ENCODE data around the gene ZDHHC9. TPM values are rescaled to one million over a fixed set of nuclear protein-coding genes. Genes with fewer than 3 reads are reported as not detected.

ZDHHC9 gene
- total RNA-seq, 8 experiments from 2014 or later, result 9.3 to 30.0 (median 18.7) TPM

- in situ Hi-C loops (cut with MboI; ENCODE audit: low pct_unique_long_range_greater_than_20kb in 2 of 9, low sequenced_read_pairs in 9 of 9, unreplicated experiment in 9 of 9), result no loop called here
- H3K4me1 ChIP-seq (replicated peaks in 1 of 2), result no peaks in the 10 kb centered on the region
- H3K4me3 ChIP-seq, result no peak overlapping the region
- H3K27ac ChIP-seq, result no peak overlapping the region
- 50% methylated on average over 2 of the region's 8 CpGs; no CpG with 5 or more reads in 9 of the 10 experiments for WGBS, 10 experiments
- ATAC-seq (replicated peaks in 6 of 8), result no peak
Observed at GRCh38 chrX:129791336-129791735, 52.4 kb downstream of the ZDHHC9 start.

GRCh38 chrX:129790808-129791207 lies 52.9 kb downstream of the ZDHHC9 start:
- ATAC-seq (replicated peaks in 6 of 8), result no peak
- Histone ChIP-seq H3K4me1 (replicated peaks in 1 of 2) (no peaks in the 10 kb centered on the region), H3K27ac (no peak overlapping the region), H3K4me3 (no peak overlapping the region)
- 83% methylated on average over 1 of the region's 9 CpGs; no CpG with 5 or more reads in 9 of the 10 experiments for WGBS, 10 experiments
- in situ Hi-C loops (cut with MboI; ENCODE audit: low pct_unique_long_range_greater_than_20kb in 2 of 9, low sequenced_read_pairs in 9 of 9, unreplicated experiment in 9 of 9), result no loop called here

GRCh38 chrX:129790146-129790545 lies 53.5 kb downstream of the ZDHHC9 start:
- Histone ChIP-seq H3K27ac (no peak overlapping the region), H3K4me1 (replicated peaks in 1 of 2) (no peaks in the 10 kb centered on the region), H3K4me3 (no peak overlapping the region)
- WGBS, 10 experiments, result 43 to 100% (median 79%) methylated on average over 1 to 2 of the region's 3 CpGs; no CpG with 5 or more reads in 6 of the 10 experiments
- in situ Hi-C loops (cut with MboI; ENCODE audit: low pct_unique_long_range_greater_than_20kb in 2 of 9, low sequenced_read_pairs in 9 of 9, unreplicated experiment in 9 of 9), result no loop called here
- ATAC-seq (replicated peaks in 6 of 8), result no peak

GRCh38 chrX:129788527-129788926 lies 55.2 kb downstream of the ZDHHC9 start:
- Histone ChIP-seq H3K4me1 (replicated peaks in 1 of 2) (no peaks in the 10 kb centered on the region), H3K4me3 (no peak overlapping the region), H3K27ac (no peak overlapping the region)
- no CpG with 5 or more reads among the region's 6 CpGs for WGBS, 10 experiments
- in situ Hi-C loops (cut with MboI; ENCODE audit: low pct_unique_long_range_greater_than_20kb in 2 of 9, low sequenced_read_pairs in 9 of 9, unreplicated experiment in 9 of 9), result no loop called here
- no peak for ATAC-seq (replicated peaks in 6 of 8)

GRCh38 chrX:129787336-129788055 lies 56.2 kb downstream of the ZDHHC9 start:
- in situ Hi-C loops (cut with MboI; ENCODE audit: low pct_unique_long_range_greater_than_20kb in 2 of 9, low sequenced_read_pairs in 9 of 9, unreplicated experiment in 9 of 9), result no loop called here
- 40 to 100% (median 81%) methylated on average over 1 to 5 of the region's 11 CpGs; no CpG with 5 or more reads in 5 of the 10 experiments for WGBS, 10 experiments
- Histone ChIP-seq H3K27ac (no peak overlapping the region), H3K4me1 (replicated peaks in 1 of 2) (no peaks in the 10 kb centered on the region), H3K4me3 (no peak overlapping the region)
- no peak for ATAC-seq (replicated peaks in 6 of 8)

- Histone ChIP-seq H3K27ac (no peak overlapping the region), H3K4me3 (no peak overlapping the region), H3K4me1 (replicated peaks in 1 of 2) (no peaks in the 10 kb centered on the region)
- no peak for ATAC-seq (replicated peaks in 6 of 8)
- 60 to 100% (median 80%) methylated on average over 1 of the region's 3 CpGs; no CpG with 5 or more reads in 7 of the 10 experiments for WGBS, 10 experiments
- in situ Hi-C loops (cut with MboI; ENCODE audit: low pct_unique_long_range_greater_than_20kb in 2 of 9, low sequenced_read_pairs in 9 of 9, unreplicated experiment in 9 of 9), result no loop called here
Observed at GRCh38 chrX:129786210-129786651, 57.5 kb downstream of the ZDHHC9 start.

GRCh38 chrX:129785160-129785947 lies 58.3 kb downstream of the ZDHHC9 start:
- Histone ChIP-seq H3K4me1 (replicated peaks in 1 of 2) (no peaks in the 10 kb centered on the region), H3K27ac (no peak overlapping the region), H3K4me3 (no peak overlapping the region)
- in situ Hi-C loops (cut with MboI; ENCODE audit: low pct_unique_long_range_greater_than_20kb in 2 of 9, low sequenced_read_pairs in 9 of 9, unreplicated experiment in 9 of 9), result no loop called here
- WGBS, 10 experiments, result 46 to 60% methylated on average over 2 to 4 of the region's 11 CpGs; no CpG with 5 or more reads in 8 of the 10 experiments
- ATAC-seq (replicated peaks in 6 of 8), result no peak

GRCh38 chrX:129784371-129784770 lies 59.3 kb downstream of the ZDHHC9 start:
- Histone ChIP-seq H3K27ac (no peak overlapping the region), H3K4me1 (replicated peaks in 1 of 2) (no peaks in the 10 kb centered on the region), H3K4me3 (no peak overlapping the region)
- in situ Hi-C loops (cut with MboI; ENCODE audit: low pct_unique_long_range_greater_than_20kb in 2 of 9, low sequenced_read_pairs in 9 of 9, unreplicated experiment in 9 of 9), result no loop called here
- 70 to 100% (median 80%) methylated on average over 1 to 3 of the region's 7 CpGs; no CpG with 5 or more reads in 7 of the 10 experiments for WGBS, 10 experiments
- no peak for ATAC-seq (replicated peaks in 6 of 8)

- Histone ChIP-seq H3K4me1 (replicated peaks in 1 of 2) (no peaks in the 10 kb centered on the region), H3K27ac (no peak overlapping the region), H3K4me3 (no peak overlapping the region)
- ATAC-seq (replicated peaks in 6 of 8), result no peak
- WGBS, 10 experiments, result 64 to 100% (median 80%) methylated on average over 2 to 5 of the region's 11 CpGs; no CpG with 5 or more reads in 7 of the 10 experiments
- in situ Hi-C loops (cut with MboI; ENCODE audit: low pct_unique_long_range_greater_than_20kb in 2 of 9, low sequenced_read_pairs in 9 of 9, unreplicated experiment in 9 of 9), result no loop called here
Observed at GRCh38 chrX:129783291-129783713, 60.4 kb downstream of the ZDHHC9 start.

GRCh38 chrX:129782706-129783105 lies 61.0 kb downstream of the ZDHHC9 start:
- 30% methylated on average over 2 of the region's 4 CpGs; no CpG with 5 or more reads in 9 of the 10 experiments for WGBS, 10 experiments
- in situ Hi-C loops (cut with MboI; ENCODE audit: low pct_unique_long_range_greater_than_20kb in 2 of 9, low sequenced_read_pairs in 9 of 9, unreplicated experiment in 9 of 9), result no loop called here
- ATAC-seq (replicated peaks in 6 of 8), result no peak
- no peak overlapping the region for H3K4me3 ChIP-seq
- H3K4me1 ChIP-seq (replicated peaks in 1 of 2), result no peaks in the 10 kb centered on the region
- H3K27ac ChIP-seq, result no peak overlapping the region

- Histone ChIP-seq H3K4me3 (no peak overlapping the region), H3K27ac (no peak overlapping the region), H3K4me1 (replicated peaks in 1 of 2) (no peaks in the 10 kb centered on the region)
- ATAC-seq (replicated peaks in 6 of 8), result no peak
- WGBS, 10 experiments, result 60 to 100% (median 70%) methylated on average over 1 to 5 of the region's 10 CpGs; no CpG with 5 or more reads in 6 of the 10 experiments
- in situ Hi-C loops (cut with MboI; ENCODE audit: low pct_unique_long_range_greater_than_20kb in 2 of 9, low sequenced_read_pairs in 9 of 9, unreplicated experiment in 9 of 9), result no loop called here
Observed at GRCh38 chrX:129781680-129782495, 61.8 kb downstream of the ZDHHC9 start.

- Histone ChIP-seq H3K27ac (no peak overlapping the region), H3K4me3 (no peak overlapping the region)
- no CpG with 5 or more reads among the region's 8 CpGs for WGBS, 10 experiments
Observed at GRCh38 chrX:129781134-129781672, 62.5 kb downstream of the ZDHHC9 start.

More at GRCh38 chrX:129781134-129781672, 62.5 kb downstream of the ZDHHC9 start:
- H3K4me1 ChIP-seq (replicated peaks in 1 of 2), result no peaks in the 10 kb centered on the region
- peak in 2 of 8 experiments; percentile 35 to 42 for ATAC-seq (replicated peaks in 6 of 8)
- in situ Hi-C loops (cut with MboI; ENCODE audit: low pct_unique_long_range_greater_than_20kb in 2 of 9, low sequenced_read_pairs in 9 of 9, unreplicated experiment in 9 of 9), result no loop called here
